CD1c-positive myeloid dendritic cell (primary cell): Measurements from ENCODE around the gene TBC1D1.

Source experiments
- DNase-seq: peaks from one replicate; pipeline ENCODE4 v3.0.0-alpha.2; 2016; ENCODE audit errors: extremely low spot score

Gene TBC1D1

GRCh38 chr4:38049545-38050170 lies 158.8 kb downstream of the TBC1D1 start:
- DNase-seq, result no peak

GRCh38 chr4:38050560-38051350 lies 159.9 kb downstream of the TBC1D1 start:
- DNase-seq, result no peak

DNA sequence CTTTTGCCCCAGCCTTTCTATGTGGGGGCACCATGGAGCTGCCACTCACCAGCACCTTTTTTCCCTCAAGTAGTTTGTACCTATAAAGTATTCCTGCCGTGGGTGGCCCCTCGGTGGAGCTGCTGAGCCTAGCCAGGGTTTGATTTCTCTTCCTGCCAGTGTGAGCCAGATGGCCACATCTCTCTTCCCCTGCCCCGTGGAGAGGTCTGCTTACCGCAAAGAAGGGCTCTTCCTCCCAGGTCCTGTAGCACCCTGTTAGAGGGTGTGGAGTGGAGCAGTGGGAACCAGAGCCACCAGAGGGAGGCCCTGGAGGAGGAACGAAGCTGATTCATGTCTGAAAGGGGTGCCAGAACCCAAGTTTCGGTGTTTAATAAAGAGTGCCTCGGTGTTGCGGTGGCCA lies 164.7 kb downstream of the TBC1D1 start:
- no peak for DNase-seq

DNA sequence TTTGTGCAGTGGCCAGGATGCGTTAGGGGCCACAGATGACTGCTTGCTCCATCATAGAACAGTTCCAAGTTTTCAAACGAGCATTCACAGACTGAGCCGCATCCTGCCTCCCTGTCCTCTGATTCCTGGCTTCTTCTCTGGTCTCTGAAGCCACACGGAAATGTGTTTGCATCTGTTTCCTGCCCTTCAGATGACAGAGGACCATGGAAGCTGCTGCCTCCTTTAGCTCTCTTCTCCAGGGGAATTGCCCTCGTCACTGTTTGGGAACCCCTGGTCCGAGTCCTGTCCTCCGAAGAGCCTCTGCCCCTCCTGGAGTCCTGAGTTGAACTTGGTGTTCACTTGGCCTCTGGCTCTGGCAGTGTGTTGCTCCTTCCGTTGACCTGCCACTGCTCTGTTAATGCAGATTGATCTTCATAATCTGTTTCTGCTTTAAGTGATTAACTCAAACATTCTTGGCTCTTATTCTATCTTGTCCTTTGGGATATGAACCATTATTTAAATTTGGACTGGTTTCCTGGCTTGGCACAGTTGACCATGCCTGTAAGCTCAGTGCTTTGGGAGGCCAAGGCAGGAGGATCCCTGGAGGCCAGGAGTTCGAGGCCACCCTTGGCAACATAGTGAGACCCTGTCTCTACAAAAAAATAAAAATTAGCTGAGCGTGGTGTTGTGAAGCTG lies 165.3 kb downstream of the TBC1D1 start:
- no peak for DNase-seq

GRCh38 chr4:38058151-38058550 lies 167.3 kb downstream of the TBC1D1 start:
- no peak for DNase-seq

DNA sequence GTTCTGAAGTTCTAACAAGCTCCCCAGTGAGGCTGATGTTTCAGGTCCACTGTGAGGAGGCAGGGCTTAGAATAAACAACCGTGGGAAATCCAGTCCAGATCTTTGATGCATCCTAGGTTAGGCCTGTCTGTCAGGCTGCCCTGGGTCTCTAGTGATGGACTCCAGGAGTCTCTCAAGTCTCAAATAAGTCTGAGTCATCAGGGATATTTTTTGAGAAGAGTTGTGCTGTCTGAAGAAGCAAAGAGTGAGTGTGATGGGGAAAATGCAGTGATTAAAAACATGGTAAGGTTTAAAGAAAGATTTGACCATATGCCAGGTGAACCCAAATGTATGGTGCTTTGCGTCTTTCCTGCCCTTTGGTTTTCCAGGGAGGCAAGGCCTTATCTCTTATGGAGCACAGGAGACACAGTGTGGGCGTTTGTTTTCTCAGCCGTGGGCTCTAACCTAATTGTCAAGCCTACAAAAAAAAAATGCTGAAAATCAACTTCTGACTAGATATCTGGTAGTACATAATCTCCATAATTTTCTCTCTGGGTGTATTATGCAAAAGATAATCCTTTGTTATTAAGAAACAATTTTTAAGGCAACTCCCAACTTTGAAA lies 170.0 kb downstream of the TBC1D1 start:
- DNase-seq, result no peak

DNA sequence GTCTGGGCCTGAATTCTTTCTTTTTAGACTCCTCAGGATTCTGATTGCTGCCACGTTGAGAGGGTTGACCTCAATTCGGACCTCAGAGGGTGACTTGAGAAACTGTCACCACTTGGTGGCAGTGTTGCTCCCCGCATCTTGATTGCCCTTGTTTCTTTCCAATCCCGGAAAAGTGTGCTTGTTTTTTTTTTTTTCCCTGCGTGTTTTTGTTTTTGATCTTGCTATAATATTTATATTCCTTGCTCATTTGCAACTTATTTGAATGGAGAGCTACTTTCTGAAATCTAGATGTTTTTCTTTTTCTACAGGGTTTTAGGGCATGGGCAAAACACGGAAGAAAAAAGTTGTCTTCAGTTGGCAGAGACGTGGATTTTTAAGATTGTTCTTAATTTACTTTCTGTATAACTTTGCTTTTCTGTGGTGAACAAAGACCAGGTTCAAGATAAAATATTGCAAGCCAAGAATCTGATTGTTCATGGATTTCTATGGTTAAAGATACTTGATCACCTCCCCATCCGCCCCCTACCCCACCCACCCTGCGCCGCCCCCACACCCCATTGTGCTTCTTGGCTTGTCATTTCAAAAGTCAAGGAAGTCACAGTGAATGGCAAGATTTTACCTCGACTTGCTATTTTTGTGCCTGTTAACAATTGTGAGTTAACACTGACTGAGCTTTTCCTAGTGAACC lies 171.3 kb downstream of the TBC1D1 start:
- DNase-seq, result peak; percentile 73

- no peak for DNase-seq
Observed at GRCh38 chr4:38062776-38063097, 171.9 kb downstream of the TBC1D1 start.

DNA sequence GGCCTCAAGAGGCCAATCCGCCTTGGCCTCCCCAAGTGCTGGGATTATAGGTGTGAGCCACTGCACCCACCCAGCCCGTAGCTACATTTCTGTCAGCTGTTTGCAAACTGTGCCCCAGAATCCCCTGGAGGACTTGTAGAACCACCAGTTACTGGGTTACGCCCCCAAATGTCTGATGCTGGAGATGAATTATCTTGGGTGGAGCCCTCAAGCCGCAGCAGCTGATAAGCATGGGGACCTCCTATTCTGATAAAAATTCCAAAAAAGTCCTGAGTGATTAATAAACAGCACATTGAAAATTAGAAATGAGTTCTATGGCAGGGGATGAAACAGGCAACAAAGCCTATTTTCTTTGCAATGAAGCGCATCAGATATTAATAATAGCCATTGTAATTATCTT lies 174.3 kb downstream of the TBC1D1 start:
- no peak for DNase-seq

DNA sequence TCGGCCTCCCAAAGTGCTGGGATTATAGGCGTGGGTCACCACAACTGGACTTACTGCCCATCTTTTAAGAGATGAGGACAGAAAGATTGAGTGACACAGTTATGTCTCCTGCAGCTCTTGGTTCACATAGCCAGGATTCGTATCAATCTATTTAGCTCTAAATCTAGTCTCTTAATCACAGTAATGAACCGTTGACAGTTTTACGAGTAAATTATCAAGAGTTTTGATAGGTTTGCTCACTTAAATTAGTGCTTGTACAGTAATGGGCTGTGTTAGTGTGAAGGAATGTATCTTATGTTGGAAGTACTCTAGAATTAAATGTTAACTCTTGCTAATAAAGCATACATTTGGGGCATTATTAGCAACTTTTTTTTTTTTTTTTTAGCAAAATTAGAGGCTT lies 175.0 kb downstream of the TBC1D1 start:
- DNase-seq, result no peak

DNA sequence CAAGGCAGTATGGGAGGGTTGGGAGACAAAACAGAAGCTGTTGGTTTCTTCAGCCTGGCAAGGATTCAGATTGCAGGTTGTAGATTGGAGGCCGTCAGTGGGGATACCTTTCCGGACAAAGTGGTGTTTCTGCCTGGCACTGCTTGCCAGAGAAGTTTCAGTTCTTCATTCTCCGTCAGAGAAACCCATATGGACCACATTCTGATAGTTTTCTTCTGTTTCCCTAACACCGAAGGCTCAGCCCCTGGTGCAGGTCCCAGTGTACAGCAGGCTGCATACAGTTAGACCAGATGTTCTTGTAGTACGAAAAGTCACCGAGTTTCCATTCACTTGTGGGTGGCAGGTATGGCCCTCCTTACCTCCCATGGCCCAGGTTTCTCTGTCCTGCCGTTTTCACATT lies 176.6 kb downstream of the TBC1D1 start:
- DNase-seq, result peak; percentile 24

- DNase-seq, result no peak
Observed at GRCh38 chr4:38068107-38068506, 177.2 kb downstream of the TBC1D1 start.

- DNase-seq, result peak; percentile 69
Observed at GRCh38 chr4:38069271-38069760, 178.4 kb downstream of the TBC1D1 start.

DNA sequence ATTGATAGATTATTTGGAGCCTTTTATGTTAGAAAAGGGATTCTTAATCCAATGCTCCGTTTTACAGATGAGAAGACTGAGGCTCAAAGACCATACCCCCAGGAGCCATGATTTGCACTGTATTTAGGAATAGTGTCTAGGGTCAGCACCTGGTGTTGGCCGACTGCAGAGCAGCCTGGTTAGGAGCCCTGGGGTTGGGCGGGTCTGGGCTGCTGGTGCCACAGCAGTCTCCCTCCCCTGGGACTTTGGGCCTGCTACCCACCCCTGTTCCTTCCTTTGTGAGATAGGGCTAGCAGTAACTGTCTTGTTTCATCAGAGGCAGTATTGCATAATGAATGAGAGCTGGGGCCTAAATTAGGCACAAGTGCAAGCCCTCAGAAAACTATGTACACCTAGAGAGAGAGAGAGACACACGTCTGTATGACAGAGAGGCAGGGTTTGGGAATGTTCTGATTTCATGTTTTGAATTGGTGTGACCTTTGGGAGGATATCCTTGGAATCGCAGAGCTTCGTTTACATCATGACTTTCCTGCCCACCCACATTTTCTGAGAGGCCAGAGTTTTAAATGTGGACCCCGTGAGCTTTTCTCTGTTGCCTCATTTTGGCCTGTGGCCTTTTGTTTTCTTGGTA lies 181.0 kb downstream of the TBC1D1 start:
- DNase-seq, result peak; percentile 61

DNA sequence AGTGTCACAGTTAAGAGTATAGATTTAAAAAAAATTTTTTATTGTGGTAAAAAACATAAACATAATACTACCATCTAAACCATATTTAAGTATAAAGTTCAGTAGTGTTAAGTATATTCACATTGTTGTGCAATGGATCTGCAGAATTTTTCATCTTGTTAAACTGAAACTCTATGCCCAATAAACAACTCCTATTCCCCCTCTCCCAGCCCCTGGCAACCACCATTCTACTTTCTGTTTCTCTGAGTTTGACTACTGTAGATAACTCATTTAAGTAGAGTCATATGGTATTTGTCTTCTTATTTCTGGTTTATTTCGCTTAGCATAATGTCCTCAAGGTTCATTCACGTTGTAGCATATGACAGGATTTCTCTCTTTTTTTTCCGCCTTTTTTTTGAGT lies 181.7 kb downstream of the TBC1D1 start:
- DNase-seq, result no peak

- DNase-seq, result peak; percentile 8
Observed at GRCh38 chr4:38073596-38074234, 182.8 kb downstream of the TBC1D1 start.

- peak; percentile 93 for DNase-seq
Observed at GRCh38 chr4:38075370-38076152, 184.7 kb downstream of the TBC1D1 start.

DNA sequence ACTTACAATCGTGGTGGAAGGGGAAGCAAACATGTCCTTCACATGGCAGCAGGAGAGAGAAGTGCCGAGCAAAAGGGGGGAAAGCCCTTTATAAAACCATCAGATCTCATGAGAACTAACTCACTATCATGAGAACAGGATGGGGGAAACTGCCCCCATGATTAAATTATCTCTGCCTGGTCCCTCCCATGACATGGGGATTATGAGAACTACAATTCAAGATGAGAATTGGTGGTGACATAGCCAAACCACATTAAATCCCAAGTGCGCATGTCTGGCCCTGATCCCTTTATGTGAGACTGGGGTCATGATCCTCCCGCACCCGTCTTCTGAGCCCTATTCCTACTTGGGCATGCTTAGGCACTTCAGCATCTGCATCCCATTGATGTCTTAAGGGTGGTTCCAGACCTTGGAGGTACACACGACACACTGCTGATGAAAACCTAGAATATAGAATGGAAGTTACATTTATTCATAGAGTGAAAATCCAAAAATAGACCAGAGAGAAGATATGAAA lies 185.3 kb downstream of the TBC1D1 start:
- DNase-seq, result no peak

DNA sequence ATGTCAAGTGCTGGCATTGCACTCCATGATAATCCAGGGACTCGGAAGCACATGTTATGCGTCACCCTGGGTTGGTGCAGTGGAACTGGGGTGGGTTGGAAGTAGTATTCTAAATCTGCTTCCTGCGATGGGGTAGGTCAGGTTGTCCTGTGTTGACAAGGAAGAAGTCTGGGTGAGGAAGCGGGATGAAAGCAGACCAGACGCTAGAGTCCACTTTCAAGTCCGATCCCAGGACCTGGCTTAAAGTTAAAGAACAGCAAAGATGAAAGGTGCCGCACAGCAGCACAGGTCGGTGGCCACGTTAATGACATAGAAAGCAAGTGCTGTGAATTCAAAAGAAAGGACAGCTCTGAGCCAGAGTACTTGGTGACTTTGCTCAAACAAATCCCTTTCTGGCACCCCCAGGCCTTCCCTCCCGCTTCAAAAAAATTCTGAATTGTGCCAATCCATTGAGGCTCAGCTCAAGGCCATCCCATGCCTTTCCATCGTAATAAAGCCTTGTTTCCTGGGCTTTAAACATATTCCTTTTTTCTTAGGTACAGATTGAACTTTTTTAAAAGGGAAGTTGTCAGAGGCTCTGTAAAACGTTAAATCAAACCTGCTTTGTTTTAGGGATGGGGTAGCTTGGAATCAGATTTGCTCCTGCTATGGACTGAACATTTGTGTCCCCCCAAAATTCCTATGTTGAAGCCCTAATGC lies 187.1 kb downstream of the TBC1D1 start:
- DNase-seq, result no peak
